Activated CD8-positive, alpha-beta memory T cell treated with anti-CD3 and anti-CD28 coated beads for 24 hours (primary cell): ENCODE measurements around the gene PACS1.

Experiments used
- DNase-seq: peaks from one replicate; pipeline ENCODE4 v3.0.0-alpha.2; 2020

Gene PACS1

GRCh38 chr11:66279092-66279734, 209.1 kb downstream of the PACS1 start:
- DNase-seq, result no peak

GRCh38 chr11:66280428-66280827, 210.4 kb downstream of the PACS1 start:
- DNase-seq, result no peak

- DNase-seq, result no peak
These were observed 210.9 kb downstream of the PACS1 start for GRCh38 chr11:66281001-66281400.

DNA sequence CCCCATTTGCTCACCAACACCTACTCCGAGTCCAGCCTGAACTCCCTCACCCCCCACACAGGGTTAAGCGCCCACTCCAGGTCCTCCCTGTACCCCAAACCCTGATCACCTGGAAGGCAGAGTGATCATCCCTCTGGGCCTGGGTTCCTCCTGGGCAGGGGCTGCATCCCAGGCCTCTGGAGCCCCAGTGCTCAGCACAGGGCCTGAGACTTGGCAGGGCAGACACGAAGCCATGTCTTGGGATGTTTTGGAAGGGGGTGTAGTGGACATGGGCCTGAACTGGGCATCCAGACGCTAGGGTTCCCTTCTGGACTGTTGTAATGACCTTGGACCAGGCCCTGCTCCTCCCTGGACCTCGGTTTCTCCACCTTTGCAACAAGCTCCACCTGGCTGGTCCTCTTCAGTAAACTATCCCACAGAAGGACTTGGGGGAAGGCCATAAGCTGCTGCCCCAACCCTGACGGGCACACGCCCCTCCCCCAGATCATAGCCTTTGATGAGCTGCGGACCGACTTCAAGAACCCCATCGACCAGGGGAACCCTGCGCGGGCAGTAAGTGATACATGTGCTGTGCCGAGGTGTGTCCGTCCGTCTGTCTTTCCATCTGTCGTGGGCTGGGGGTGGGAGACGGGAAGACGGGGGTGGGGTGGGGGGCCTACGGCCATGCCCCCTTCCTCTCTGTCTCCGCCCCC, 211.8 kb downstream of the PACS1 start:
- DNase-seq, result no peak

DNA sequence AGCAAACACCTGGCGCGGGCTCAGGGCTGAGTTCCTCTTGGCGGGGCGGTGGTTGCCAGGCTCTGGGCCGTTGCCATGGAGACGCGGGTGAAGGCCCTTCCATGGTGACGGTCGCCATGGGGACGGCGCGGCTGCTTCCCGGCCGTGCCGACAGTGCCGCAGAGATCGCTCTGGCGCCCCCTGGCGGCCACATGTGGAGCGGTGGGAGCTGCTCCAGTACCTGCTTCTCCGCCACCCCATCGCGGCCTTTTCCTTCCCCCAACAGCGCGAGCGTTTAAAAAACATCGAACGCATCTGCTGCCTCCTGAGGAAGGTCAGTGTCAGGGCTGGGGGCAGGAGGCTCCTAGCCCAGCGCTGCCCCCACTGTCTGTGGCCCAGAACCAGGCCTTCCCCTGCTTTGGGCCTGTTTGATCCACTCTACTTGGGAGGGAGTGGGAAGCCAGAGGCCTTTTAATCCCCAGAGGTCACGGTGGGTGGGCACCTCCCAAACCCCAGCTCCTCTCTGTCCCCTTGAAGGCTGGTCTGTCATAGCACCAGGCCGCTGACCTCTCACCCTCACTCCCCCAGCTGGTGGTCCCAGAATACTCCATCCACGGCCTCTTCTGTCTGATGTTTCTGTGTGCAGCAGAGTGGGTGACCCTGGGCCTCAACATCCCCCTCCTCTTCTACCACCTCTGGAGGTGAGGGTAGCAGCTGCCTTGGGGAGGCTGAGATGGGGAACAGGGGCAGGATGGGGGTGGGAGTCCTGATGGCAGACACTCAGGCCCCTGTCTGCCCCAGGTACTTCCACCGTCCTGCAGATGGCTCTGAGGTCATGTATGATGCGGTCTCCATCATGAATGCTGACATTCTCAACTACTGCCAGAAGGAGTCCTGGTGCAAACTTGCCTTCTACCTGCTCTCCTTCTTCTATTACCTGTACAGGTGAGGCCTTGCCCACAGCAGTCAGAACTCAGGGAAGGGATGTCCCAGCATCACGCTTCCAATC, 212.7 kb downstream of the PACS1 start:
- peak; percentile 99 for DNase-seq

DNA sequence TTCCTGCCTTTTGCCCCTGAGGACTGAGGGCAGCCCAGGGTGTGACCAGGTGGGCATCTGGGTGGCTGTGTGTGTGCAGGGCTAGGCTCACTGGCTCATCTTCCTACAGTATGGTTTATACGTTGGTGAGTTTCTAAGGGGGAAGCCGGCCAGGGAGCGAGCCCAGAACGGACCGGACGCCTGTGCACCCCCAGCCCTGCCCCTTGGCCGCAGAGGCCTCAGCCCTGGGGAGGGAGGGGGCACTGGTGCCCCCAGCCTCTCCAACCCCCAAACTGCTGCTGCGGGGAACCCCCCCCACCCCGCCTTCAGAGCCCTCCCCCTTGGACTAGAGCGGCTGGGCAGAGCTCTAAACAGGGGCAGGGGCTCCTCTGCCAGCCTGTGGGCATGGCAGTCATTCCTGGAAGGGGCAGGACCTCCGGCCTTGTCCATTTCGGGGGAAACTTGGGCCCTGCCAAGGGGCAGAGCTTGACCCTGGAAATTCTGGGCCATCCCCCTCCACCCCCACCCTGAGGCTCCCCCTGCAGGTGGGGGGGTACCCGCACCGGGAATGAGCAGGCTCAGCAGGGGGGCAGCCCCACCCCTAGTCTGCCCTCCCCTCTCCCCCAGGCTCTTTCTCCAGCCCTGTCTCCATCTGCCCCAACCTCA, 213.5 kb downstream of the PACS1 start:
- peak; percentile 57 for DNase-seq

GRCh38 chr11:66284526-66285078, 214.5 kb downstream of the PACS1 start:
- no peak for DNase-seq

- DNase-seq, result no peak
These were observed 215.3 kb downstream of the PACS1 start for GRCh38 chr11:66285250-66285947.

GRCh38 chr11:66286699-66287098, 216.6 kb downstream of the PACS1 start:
- no peak for DNase-seq

- DNase-seq, result peak; percentile 53
These were observed 217.3 kb downstream of the PACS1 start for GRCh38 chr11:66287211-66287888.

DNA sequence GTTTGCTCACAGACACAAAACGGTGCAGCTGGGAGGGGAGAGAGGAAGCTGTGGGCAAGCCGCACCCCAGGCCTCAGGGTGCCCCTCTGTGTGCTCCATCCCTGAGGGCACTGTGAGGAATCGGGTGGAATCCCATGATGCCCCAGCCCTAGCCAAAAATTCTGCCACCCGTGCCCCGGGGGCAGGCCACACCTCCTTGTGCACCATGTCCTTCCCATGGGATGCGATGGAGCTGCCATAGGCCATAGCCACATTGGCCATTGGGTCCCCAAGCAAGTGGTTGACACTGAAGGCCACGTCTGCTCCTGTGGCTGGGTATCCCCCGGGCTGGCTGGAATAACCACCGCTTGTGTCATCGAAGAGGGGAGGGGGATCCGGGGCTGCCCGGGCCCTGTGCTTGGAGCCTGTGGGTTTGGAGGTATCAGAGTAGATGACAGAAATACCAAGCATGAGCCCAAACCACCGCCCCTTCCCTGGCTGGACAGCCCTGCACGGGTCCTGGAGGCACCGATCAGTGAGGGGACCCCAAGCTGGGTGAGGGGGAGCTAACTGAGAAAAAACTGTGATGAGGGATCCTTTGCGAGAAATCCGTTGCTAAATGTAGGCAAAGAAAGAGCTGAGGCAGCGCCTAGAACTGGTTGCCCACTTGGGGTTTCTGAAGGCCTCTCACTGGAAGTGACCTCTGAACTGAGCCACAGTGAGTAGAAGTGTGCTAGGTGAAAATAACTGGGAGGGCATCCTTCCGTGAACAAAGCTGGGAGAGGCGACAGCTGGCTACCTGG, 218.0 kb downstream of the PACS1 start:
- DNase-seq, result peak; percentile 57

DNA sequence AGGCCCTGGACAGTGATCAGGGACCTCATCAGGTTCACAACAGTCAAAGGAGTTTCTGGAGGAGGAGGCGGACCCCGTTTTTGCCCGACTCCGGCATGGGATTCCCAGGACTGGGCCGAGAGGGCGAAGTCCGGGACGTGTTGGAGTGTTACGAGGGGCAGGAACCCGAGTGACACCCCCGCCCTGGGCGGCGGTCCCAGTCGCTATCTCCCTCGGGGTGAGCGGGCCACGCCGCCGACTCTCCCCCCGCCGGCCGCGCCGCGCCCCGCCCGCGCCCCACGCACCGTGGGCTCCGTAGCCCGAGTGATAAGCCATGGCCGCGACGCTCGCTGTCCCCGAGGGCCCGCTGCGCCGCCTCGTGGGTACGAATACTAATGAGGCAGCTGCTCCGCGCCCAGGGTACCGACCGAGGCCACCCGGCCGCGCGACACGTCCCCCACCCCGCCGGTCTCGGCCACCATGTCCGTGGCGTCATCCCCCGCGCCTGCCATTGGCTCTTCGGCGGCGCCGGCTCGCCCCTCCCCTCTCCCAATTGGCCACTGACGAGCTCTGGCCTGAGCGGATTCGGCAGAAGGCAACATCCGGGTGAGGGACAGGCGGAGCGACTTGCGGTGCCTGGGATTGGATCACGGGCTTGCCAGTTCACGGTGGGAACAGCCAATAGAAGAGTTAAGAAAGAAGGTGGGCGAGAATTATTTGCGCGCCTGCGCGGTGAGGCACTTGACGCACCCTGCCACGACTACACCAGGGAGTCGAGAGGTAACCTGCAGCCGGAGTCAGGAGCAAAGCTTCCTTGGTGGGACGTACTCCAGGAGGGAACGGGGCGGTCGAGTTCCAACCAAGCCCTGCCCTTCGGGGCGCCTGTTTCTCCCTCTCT, 218.8 kb downstream of the PACS1 start, which contains the start of gene YIF1A:
Gene YIF1A, minus strand, starts transcription at position 473 of the 877 bp plus-strand sequence. Its CDS starts 158 bp downstream, at position 315.
- peak; percentile 97 for DNase-seq

- DNase-seq, result no peak
These were observed 219.7 kb downstream of the PACS1 start for GRCh38 chr11:66289548-66290329.

DNA sequence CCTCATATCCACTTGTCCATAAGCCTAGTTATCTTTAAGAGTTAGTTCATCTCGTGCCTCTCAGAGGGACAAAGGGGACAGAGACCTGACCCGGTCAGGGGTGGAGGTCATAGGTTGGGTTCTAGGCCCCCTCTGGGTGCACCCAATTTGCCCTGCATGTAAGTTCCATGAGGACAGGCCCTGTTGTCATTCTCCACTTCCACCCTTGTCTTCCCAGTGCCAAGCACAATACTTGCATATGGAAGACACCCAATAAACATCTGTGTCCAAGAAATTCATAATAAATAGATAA, 220.2 kb downstream of the PACS1 start:
- DNase-seq, result no peak

DNA sequence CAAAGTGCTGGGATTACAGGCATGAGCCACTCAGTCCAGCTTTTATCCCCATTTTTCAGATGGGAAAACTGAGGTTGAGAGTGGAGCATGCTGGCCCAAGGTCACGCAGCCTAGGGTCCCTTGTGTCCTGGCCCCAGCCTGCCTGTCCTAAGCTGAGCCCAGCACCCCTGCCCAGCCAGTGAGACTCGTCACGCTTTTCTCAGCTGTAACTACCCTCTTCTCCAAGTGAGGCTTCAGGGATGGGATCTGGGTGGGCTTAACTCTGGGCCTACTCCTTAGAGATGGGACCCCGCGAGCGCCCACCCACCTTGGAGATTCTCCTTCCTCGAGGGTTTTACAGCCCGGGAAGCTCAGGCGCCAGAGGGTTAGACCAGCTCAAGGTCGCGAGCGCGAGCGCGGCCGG, 221.2 kb downstream of the PACS1 start:
- no peak for DNase-seq

DNA sequence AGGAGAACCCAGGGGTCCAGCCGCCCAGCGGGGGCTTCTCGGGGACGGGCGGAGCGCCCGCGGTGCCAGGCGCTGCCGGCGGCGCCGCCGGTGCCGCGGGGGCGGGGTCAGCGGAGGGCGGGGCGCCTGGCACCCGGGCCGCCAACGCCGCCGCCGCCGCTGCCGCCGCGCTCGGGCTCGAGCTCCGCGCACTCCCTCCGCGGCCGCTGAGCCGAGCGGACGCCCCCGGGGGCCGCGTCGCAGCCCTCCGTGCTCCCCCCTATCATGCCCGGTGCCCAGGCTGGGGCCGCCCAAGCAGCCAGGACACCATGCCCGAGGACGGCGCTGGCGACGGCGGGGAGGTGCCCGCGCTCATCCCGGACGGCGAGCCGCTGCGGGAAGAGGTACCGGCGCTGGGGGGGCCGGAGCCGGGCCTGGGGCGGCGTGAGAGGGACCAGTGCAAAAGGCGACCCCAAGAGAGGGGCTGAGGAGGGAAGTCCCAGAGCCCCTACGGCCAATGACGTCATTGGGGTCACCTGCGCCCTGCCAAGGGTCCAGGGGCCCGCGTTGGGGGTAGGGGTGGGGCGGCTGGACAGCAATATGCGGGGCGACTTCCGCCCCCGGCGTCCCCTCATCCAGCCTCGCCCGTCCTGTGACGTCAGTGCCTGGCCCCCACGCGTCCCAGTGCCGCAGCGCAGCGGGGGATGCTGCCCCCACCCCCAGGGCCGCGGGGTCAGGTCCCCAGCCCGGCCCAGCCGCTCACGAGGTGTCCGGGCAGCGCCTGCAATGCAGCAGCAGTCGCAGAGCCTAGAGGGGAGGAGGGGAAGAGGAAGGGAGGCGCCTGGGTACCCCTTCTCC, 221.9 kb downstream of the PACS1 start, which contains the start of gene TMEM151A:
Gene TMEM151A, plus strand, starts transcription at position 189 of the 837 bp plus-strand sequence. Its CDS starts 120 bp downstream, at position 309.
- DNase-seq, result no peak

- no peak for DNase-seq
These were observed 222.7 kb downstream of the PACS1 start for GRCh38 chr11:66292543-66293332.
